Measurements from ENCODE around the gene SLC26A9. TPM values are rescaled to one million over a fixed set of nuclear protein-coding genes. Genes with fewer than 3 reads are reported as not detected.

The SLC26A9 gene
- total RNA-seq, 1 donor from 2014 or later = not detected

- no peak for DNase-seq (ENCODE audit: low read depth in 2 of 2)
These were observed 30.3 kb upstream of the SLC26A9 start for GRCh38 chr1:205973377-205974232.

GRCh38 chr1:205972491-205973168, 29.4 kb upstream of the SLC26A9 start:
- no peak for DNase-seq (ENCODE audit: low read depth in 2 of 2)

- no peak for DNase-seq (ENCODE audit: low read depth in 2 of 2)
These were observed 28.8 kb upstream of the SLC26A9 start for GRCh38 chr1:205972081-205972480.

GRCh38 chr1:205971082-205971481, 27.8 kb upstream of the SLC26A9 start:
- DNase-seq (ENCODE audit: low read depth in 2 of 2) = no peak

GRCh38 chr1:205970486-205970885, 27.2 kb upstream of the SLC26A9 start:
- DNase-seq (ENCODE audit: low read depth in 2 of 2) = peak; percentile 41 to 66

- no peak for DNase-seq (ENCODE audit: low read depth in 2 of 2)
These were observed 26.0 kb upstream of the SLC26A9 start for GRCh38 chr1:205969229-205969628.

- no peak for DNase-seq (ENCODE audit: low read depth in 2 of 2)
These were observed 24.5 kb upstream of the SLC26A9 start for GRCh38 chr1:205967554-205968335.

GRCh38 chr1:205965036-205965884, 22.0 kb upstream of the SLC26A9 start:
- DNase-seq (ENCODE audit: low read depth in 2 of 2) = no peak

GRCh38 chr1:205963352-205964155, 20.3 kb upstream of the SLC26A9 start:
- DNase-seq (ENCODE audit: low read depth in 2 of 2) = peak in 1 of 2 donors; percentile 77

- no peak for DNase-seq (ENCODE audit: low read depth in 2 of 2)
These were observed 19.6 kb upstream of the SLC26A9 start for GRCh38 chr1:205962821-205963221.

- DNase-seq (ENCODE audit: low read depth in 2 of 2) = peak in 1 of 2 donors; percentile 53
These were observed 18.9 kb upstream of the SLC26A9 start for GRCh38 chr1:205961991-205962820.

GRCh38 chr1:205961405-205961804, 18.1 kb upstream of the SLC26A9 start:
- DNase-seq (ENCODE audit: low read depth in 2 of 2) = peak; percentile 31 to 79

- DNase-seq (ENCODE audit: low read depth in 2 of 2) = no peak
These were observed 16.5 kb upstream of the SLC26A9 start for GRCh38 chr1:205959789-205960188.

GRCh38 chr1:205955499-205955898, 12.2 kb upstream of the SLC26A9 start:
- DNase-seq (ENCODE audit: low read depth in 2 of 2) = no peak

GRCh38 chr1:205954819-205955404, 11.7 kb upstream of the SLC26A9 start:
- DNase-seq (ENCODE audit: low read depth in 2 of 2) = no peak

GRCh38 chr1:205951746-205952145, 8.5 kb upstream of the SLC26A9 start:
- DNase-seq (ENCODE audit: low read depth in 2 of 2) = peak in 1 of 2 donors; percentile 34

GRCh38 chr1:205950826-205951549, 7.7 kb upstream of the SLC26A9 start:
- DNase-seq (ENCODE audit: low read depth in 2 of 2) = peak in 1 of 2 donors; percentile 35

- peak in 1 of 2 donors; percentile 15 for DNase-seq (ENCODE audit: low read depth in 2 of 2)
These were observed 7.0 kb upstream of the SLC26A9 start for GRCh38 chr1:205950280-205950679.
